Endometrium (tissue), 2 donors: Measurements from ENCODE around the gene GALNT1.

Experiments
- FAIRE-seq: peaks from 2 replicates; lab custom pipeline; 2012; peaks lifted over from hg19 to GRCh38; lab: Jason Lieb, UNC
- donor health status: control.
- donor health status: control.

The GALNT1 gene

GRCh38 chr18:35721431-35722081 lies 140.0 kb downstream of the GALNT1 start:
- FAIRE-seq = no peak

GRCh38 chr18:35728676-35729075 lies 147.1 kb downstream of the GALNT1 start:
- FAIRE-seq = no peak

GRCh38 chr18:35729991-35730668 lies 148.6 kb downstream of the GALNT1 start:
- no peak for FAIRE-seq

- no peak for FAIRE-seq
Observed at GRCh38 chr18:35730691-35731370, 149.3 kb downstream of the GALNT1 start.

DNA sequence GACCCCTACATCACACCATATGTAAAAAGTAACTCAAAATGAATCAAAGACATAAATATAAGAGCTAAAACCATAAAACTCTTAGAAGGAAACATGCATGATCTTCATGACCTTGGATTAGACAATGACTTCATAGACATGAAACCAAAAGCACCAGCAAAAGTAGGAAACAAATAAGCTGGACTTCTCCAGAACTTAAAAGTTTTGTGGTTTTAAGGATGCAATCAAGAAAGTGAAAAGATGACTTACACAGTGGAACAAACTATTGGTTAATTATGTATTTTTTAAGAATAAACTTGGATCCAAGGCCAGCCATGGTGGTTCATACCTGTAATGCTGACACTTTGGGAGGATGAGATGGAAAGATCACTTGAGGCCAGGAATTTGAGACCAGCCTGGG lies 150.2 kb downstream of the GALNT1 start:
- FAIRE-seq = no peak

DNA sequence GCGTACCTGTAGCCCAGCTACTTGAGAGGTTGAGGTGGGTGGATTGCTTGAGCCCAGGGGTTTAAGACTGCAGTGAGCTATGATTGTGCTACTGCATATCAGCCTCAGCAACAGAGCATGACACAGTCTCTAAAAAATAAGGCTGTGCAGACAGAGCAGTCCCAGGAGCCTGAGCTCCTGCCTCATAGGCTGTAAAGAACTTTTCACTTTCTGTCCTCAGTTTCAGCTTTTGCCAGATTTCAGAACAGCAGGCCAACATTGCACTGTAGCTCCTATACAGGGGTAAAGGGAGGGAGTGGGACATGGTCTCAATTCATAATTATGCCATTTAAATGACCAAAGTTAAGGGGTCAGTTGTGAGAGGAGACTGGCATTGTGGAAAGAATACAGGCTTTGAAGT lies 150.6 kb downstream of the GALNT1 start:
- FAIRE-seq = no peak

DNA sequence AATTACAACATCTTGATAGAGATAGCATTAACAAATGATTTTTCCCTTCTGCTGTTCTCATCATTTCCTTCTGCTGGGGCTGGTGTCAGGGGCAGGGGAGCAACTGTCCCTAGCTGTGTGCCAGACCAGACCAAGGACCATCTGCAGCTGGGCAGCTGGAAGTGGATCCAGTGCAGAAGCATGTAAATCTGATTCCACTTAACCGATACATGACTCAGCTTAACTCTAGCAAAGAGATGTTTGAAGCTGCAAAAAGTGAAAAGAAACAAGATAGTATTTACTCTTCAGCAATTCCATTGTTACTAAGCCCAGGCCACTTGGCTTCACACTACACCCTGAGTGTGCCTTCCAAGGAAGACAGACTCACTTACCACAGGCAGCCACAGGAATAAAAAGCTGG lies 151.1 kb downstream of the GALNT1 start:
- no peak for FAIRE-seq

- no peak for FAIRE-seq
Observed at GRCh38 chr18:35733408-35733807, 151.9 kb downstream of the GALNT1 start.

- FAIRE-seq = no peak
Observed at GRCh38 chr18:35736696-35737095, 155.2 kb downstream of the GALNT1 start.

DNA sequence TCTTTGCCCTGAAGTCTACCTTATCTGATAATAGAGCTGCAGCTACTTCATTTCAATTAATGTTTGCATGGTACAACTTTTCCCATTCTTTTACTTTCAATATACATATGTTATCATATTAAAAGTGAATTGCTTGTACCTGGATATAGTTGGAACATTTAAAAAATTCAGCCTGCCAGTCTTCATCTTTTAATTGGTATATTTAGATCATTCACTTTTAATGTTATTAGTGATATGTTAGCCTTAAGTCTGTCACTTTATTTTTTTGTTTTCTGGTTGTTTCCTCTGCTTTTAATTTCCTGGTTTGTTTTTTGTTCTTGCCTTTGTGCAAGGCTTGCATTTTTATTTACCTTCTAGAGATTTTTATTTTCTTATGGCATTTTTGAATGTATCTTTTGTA lies 158.2 kb downstream of the GALNT1 start:
- FAIRE-seq = no peak

DNA sequence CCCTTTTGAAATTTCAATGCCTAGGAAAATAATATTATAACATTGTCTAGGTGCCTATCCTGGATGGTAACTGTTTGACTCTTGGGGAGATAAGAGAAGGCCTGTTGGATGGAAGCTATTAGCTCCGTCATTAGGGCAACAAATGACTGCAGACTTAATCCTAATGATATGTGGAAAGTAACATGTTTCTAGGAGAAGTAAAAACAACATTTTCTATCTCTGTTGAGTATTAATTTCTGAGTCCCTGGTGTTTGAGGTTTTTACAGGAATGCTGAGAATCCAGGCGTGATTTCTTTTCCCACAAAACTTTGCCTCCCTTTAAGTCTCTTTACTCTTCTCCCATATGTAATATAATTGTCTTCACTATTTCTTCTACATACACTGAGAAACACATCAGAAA lies 159.1 kb downstream of the GALNT1 start:
- FAIRE-seq = no peak

DNA sequence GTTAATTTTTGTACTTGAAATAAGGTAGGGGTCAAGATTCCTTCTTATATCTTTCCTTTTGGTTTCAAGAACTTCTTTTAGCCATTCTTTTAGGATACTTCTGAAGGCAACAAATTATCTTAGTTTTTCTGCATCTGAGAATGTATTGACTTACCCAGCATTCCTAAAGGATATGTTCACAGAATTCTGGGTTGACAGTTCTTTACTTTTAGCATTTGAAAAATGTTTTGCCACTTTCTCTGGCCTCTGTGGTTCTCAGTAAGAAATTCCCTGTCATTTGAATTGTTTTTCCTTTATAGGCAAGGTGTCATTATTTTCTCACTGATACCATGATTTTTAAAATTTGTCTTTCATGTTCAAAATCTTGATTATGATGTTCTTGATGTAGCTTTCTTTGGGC lies 162.4 kb downstream of the GALNT1 start:
- no peak for FAIRE-seq

DNA sequence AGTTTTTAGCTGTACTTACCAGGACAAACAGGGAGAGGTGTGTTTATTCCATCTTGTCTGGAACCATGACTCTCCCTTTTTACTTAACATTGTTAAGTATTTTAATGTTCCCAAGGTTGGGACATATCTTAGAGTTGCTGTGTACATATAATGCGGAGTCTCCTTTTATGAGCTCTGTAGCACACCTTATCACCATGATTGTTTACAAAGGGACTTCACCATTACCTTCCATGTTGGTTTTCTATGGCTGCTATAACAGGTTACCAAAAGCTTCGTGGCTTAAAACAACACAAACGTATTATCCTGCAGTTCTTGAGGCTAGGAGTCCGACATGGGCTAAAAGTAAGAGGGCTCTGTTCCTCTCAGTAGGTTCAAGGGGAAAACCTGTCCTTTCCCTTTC lies 164.3 kb downstream of the GALNT1 start:
- FAIRE-seq = no peak

DNA sequence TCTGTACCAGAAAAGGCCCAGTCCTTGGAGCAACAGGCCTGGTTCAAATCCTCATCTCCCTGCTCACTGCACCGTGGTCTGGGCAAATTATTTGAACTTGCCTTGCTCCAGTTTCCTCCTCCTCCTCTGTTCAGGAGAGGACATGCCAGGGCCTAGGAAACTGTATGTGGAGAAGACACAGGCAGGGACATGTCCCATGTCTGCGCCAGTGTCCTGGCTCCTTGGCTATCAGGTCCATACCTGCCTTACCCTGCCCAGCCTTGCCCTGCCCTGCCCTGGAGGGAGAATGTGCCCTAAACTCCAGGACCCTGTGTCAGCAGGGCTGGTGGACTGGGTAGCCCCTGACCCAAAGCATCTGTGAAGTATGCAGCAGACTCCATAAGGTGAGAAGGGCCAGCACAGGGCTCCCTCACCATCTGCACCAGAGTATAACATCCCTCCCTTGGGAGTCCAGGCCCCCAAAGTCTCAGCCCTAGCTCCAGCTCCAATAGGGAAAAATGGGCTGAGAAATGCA lies 165.3 kb downstream of the GALNT1 start:
- no peak for FAIRE-seq

GRCh38 chr18:35747894-35748472 lies 166.4 kb downstream of the GALNT1 start:
- FAIRE-seq = no peak

- no peak for FAIRE-seq
Observed at GRCh38 chr18:35749701-35750100, 168.2 kb downstream of the GALNT1 start.

GRCh38 chr18:35750929-35751328 lies 169.4 kb downstream of the GALNT1 start:
- no peak for FAIRE-seq

- FAIRE-seq = no peak
Observed at GRCh38 chr18:35753306-35753910, 171.9 kb downstream of the GALNT1 start.

DNA sequence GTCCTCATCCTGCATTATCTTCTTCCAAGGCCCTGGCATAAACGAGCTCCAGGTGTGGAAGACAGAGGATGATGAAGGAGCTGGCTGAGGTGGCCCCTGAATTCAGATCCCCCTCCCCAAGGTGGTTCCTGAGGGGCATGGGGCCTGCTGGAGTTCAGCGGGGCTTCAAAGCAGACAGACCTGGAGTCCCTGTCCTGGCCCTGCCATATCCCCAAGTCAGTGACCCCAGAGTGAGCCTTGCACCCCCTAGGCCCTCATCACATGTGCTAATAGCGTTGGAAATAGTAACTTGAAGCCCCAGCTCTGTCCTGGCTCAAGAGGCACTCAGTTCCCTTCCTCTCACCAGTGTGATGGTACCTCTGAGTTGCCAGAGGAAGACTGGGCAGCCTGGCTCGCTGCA lies 172.9 kb downstream of the GALNT1 start:
- FAIRE-seq = no peak

DNA sequence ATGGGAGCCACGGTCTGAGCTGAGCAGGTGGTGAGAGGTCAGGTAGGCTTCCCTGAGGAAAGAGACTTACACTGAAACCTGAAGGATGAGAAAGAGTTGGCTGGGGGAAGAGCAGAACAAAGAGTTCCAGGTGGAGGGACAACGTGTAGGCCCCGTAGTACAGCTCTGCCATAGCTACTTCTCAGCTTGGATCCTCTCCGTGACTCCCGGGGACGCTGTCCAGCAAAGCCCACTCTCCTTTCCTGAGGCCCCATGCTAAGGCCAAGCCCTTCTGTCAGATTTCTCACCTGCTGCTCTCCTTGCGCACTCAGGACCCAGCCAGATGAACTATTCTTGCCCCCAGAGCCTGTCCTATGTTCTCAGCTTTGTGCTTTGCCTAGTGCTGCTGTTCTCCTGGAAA lies 173.8 kb downstream of the GALNT1 start:
- FAIRE-seq = no peak

DNA sequence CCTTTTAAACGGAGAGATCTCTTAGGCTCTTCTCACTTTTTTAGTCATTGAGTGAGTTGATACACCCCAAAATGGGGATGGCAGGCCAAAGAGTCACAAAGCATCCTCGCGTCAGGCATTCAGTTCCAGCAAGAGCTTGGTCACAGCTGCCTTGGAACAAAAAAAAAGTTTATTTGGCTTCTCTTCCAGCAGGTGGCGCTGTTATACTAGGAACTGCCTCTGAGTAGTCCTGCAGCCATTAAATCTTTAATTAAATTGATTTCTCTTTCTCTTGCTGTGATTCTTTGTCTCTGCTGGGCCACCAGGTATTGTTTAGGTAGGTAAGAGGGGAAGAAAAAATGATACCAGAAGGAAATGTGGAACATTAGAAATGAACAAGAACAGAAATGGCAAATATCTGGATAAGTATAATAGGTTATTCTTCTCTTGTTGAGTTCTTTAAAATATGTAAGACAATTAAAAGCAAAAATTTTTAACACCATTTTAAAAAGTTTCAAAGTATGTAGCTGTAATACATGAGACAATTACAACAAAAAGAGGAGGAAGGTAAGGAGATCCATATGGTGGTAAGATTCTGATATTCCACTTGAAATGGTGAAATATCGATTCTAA lies 175.1 kb downstream of the GALNT1 start:
- peak; percentile 23 for FAIRE-seq
